ENCODE measurements around the gene DCLK1. TPM values are rescaled to one million over a fixed set of nuclear protein-coding genes. Genes with fewer than 3 reads are reported as not detected.

Gene DCLK1
- total RNA-seq, 4 donors from 2014 or later = 10.0 to 41.1 (median 19.5) TPM

- TF ChIP-seq POLR2A (IDR thresholded peaks at IDR 0.05) (no peak), CTCF (IDR thresholded peaks at IDR 0.05) (no peak)
- 56 to 63% methylated on average over 9 of the region's 9 CpGs for WGBS, 2 donors
- peak in 1 of 2 donors; percentile 45 for DNase-seq (ENCODE audit: low spot score in 2 of 2)
- intact Hi-C loops (cut with DNase I; ENCODE audit: low total_unique reads) = no loop called here
- H3K4me3 ChIP-seq (ENCODE audit: low read depth, poor library complexity, severe bottlenecking) = no peak overlapping the region
Observed at GRCh38 chr13:35722458-35723052, 408.6 kb downstream of the DCLK1 start.

GRCh38 chr13:35720690-35721554 is 410.3 kb downstream of the DCLK1 start:
- H3K4me3 ChIP-seq (ENCODE audit: low read depth, poor library complexity, severe bottlenecking) = no peak overlapping the region
- intact Hi-C loops (cut with DNase I; ENCODE audit: low total_unique reads) = no loop called here
- peak in 1 of 2 donors; percentile 85 for DNase-seq (ENCODE audit: low spot score in 2 of 2)
- 43 to 45% methylated on average over 21 of the region's 21 CpGs for WGBS, 2 donors
- peak in 1 of 3 donors; percentile 60 for TF ChIP-seq CTCF (IDR thresholded peaks at IDR 0.05)
- no peak for TF ChIP-seq POLR2A (IDR thresholded peaks at IDR 0.05)

- TF ChIP-seq POLR2A (IDR thresholded peaks at IDR 0.05) (no peak), CTCF (IDR thresholded peaks at IDR 0.05) (no peak)
- no peak overlapping the region for H3K4me3 ChIP-seq (ENCODE audit: low read depth, poor library complexity, severe bottlenecking)
- 62 to 75% methylated on average over 5 of the region's 5 CpGs for WGBS, 2 donors
Observed at GRCh38 chr13:35720290-35720689, 410.9 kb downstream of the DCLK1 start.

More at GRCh38 chr13:35720290-35720689, 410.9 kb downstream of the DCLK1 start:
- DNase-seq (ENCODE audit: low spot score in 2 of 2) = no peak
- intact Hi-C loops (cut with DNase I; ENCODE audit: low total_unique reads) = no loop called here

Other genes with a start within 250 kb of the DCLK1 start
- gene SOHLH2, start 83.2 kb upstream of the DCLK1 start, total RNA-seq = not detected
- gene CCDC169, start 166.4 kb upstream of the DCLK1 start, total RNA-seq = under 1 TPM in 2 of 4 donors, not detected in 2; 0.47 to 0.49 TPM
- 10 to 100 TPM; 33.9 to 51.2 (median 38.1) TPM for gene SPART, start 215.0 kb upstream of the DCLK1 start, total RNA-seq

Data from lower leg skin (tissue), 4 donors.